Measurements from ENCODE around the gene AP2A2. TPM values are rescaled to one million over a fixed set of nuclear protein-coding genes. Genes with fewer than 3 reads are reported as not detected.

Gene AP2A2
- total RNA-seq, 1 experiment from 2014 or later = 62.0 TPM

GRCh38 chr11:953512-953911, 27.8 kb downstream of the AP2A2 start:
- Histone ChIP-seq H3K27me3 (replicated peaks; ENCODE audit: insufficient read depth, low read depth, low read length, poor library complexity) (no peaks in the 10 kb centered on the region), H3K4me1 (ENCODE audit: insufficient read depth, low read length, poor library complexity, severe bottlenecking) (no peaks in the 10 kb centered on the region), H3K9me3 (ENCODE audit: low read depth, low read length, poor library complexity, severe bottlenecking) (no peaks in the 10 kb centered on the region), H3K4me3 (ENCODE audit: low read depth, low read length, poor library complexity, severe bottlenecking) (no peak overlapping the region), H3K27ac (ENCODE audit: low read depth, low read length, poor library complexity, severe bottlenecking) (no peak overlapping the region), H3K36me3 (ENCODE audit: insufficient read depth, low read length, poor library complexity, severe bottlenecking) (no peaks in the 10 kb centered on the region)
- intact Hi-C loops (cut with micrococcal nuclease; ENCODE audit: unreplicated experiment) = no loop called here
- TF ChIP-seq, protein P1, sequence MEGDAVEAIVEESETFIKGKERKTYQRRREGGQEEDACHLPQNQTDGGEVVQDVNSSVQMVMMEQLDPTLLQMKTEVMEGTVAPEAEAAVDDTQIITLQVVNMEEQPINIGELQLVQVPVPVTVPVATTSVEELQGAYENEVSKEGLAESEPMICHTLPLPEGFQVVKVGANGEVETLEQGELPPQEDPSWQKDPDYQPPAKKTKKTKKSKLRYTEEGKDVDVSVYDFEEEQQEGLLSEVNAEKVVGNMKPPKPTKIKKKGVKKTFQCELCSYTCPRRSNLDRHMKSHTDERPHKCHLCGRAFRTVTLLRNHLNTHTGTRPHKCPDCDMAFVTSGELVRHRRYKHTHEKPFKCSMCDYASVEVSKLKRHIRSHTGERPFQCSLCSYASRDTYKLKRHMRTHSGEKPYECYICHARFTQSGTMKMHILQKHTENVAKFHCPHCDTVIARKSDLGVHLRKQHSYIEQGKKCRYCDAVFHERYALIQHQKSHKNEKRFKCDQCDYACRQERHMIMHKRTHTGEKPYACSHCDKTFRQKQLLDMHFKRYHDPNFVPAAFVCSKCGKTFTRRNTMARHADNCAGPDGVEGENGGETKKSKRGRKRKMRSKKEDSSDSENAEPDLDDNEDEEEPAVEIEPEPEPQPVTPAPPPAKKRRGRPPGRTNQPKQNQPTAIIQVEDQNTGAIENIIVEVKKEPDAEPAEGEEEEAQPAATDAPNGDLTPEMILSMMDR (conservative IDR thresholded peaks at IDR 0.05; ENCODE audit: low read depth, low read length) = no peak
- TF ChIP-seq EZH2 (IDR thresholded peaks at IDR 0.05; ENCODE audit: borderline replicate concordance, low read depth, low read length, poor library complexity, severe bottlenecking) = no peak
- ChIA-PET POLR2A (ENCODE audit: low non-redundant PET) (no interaction called here), CTCF (no interaction called here)
- DNase-seq (ENCODE audit: low spot score) = no peak
- BruUV-seq (replicated peaks) = no TSS peak

- intact Hi-C loops (cut with micrococcal nuclease; ENCODE audit: unreplicated experiment) = no loop called here
- Histone ChIP-seq H3K4me1 (ENCODE audit: insufficient read depth, low read length, poor library complexity, severe bottlenecking) (no peaks in the 10 kb centered on the region), H3K4me3 (ENCODE audit: low read depth, low read length, poor library complexity, severe bottlenecking) (no peak overlapping the region), H3K9me3 (ENCODE audit: low read depth, low read length, poor library complexity, severe bottlenecking) (no peaks in the 10 kb centered on the region), H3K36me3 (ENCODE audit: insufficient read depth, low read length, poor library complexity, severe bottlenecking) (peaks cover 2% of the 10 kb centered on the region), H3K27ac (ENCODE audit: low read depth, low read length, poor library complexity, severe bottlenecking) (no peak overlapping the region), H3K27me3 (replicated peaks; ENCODE audit: insufficient read depth, low read depth, low read length, poor library complexity) (no peaks in the 10 kb centered on the region)
- ChIA-PET CTCF (no interaction called here), POLR2A (ENCODE audit: low non-redundant PET) (no interaction called here)
- TF ChIP-seq, protein P1 (conservative IDR thresholded peaks at IDR 0.05; ENCODE audit: low read depth, low read length) = no peak
- no peak for TF ChIP-seq EZH2 (IDR thresholded peaks at IDR 0.05; ENCODE audit: borderline replicate concordance, low read depth, low read length, poor library complexity, severe bottlenecking)
- BruUV-seq (replicated peaks) = no TSS peak
- DNase-seq (ENCODE audit: low spot score) = no peak
Observed at GRCh38 chr11:954392-955153, 28.9 kb downstream of the AP2A2 start.

DNA sequence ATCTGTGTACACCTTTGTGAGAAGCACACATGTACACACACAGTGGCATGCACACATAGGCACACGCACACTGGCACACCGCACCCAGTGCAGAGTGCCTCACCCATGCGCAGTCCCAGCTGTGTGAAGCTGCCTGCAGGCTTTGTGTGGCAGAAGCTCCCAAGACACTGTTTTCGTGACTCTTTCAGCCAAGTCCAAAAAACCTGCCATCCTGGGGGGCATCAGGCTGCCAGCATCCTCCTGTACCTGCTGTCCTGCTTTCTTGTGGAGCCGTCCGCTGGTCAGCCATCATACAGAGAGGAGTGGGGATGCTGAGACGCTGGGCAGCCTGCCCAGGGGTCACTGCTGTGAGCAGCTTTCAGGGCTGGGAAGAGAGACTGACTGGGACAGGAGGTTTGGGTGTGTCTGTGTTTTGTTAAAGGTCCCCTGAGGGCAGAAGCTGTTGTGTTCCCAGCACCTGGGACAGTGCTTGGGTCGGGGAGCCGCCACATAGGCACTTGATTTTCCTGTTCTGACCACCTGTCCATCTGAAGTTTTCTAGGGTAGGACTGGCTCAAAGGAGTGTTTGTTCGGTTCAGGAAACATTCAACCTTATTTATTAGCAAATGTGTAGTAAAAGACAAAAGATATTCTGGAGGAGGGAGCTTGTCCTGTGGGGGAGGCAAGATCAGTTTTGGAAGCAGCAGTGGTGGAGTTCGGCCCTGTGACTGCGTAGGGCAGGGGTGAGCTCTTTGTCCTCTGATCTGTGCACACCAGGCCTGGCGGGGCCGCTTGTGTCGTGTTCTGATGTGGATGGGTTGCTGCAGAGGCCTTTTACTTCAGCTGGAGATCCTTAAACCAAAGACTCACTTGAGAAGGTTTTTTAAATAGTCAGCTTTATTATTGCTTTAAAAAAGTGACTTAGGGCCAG, 29.7 kb downstream of the AP2A2 start:
- no TSS peak for BruUV-seq (replicated peaks)
- TF ChIP-seq EZH2 (IDR thresholded peaks at IDR 0.05; ENCODE audit: borderline replicate concordance, low read depth, low read length, poor library complexity, severe bottlenecking) = no peak
- TF ChIP-seq, protein P1 (conservative IDR thresholded peaks at IDR 0.05; ENCODE audit: low read depth, low read length) = no peak
- POLR2A ChIA-PET (ENCODE audit: low non-redundant PET) = no interaction called here
- Histone ChIP-seq H3K9me3 (ENCODE audit: low read depth, low read length, poor library complexity, severe bottlenecking) (no peaks in the 10 kb centered on the region), H3K4me1 (ENCODE audit: insufficient read depth, low read length, poor library complexity, severe bottlenecking) (no peaks in the 10 kb centered on the region), H3K27me3 (replicated peaks; ENCODE audit: insufficient read depth, low read depth, low read length, poor library complexity) (no peaks in the 10 kb centered on the region), H3K36me3 (ENCODE audit: insufficient read depth, low read length, poor library complexity, severe bottlenecking) (peaks cover 3% of the 10 kb centered on the region), H3K27ac (ENCODE audit: low read depth, low read length, poor library complexity, severe bottlenecking) (no peak overlapping the region), H3K4me3 (ENCODE audit: low read depth, low read length, poor library complexity, severe bottlenecking) (no peak overlapping the region)
- DNase-seq (ENCODE audit: low spot score) = no peak
- intact Hi-C loops (cut with micrococcal nuclease; ENCODE audit: unreplicated experiment) = no loop called here
- CTCF ChIA-PET = no interaction called here
